Spleen (tissue), 7 donors: ENCODE measurements around the gene HSPA12A.

Experiments used
- CTCF ChIP-seq, 11 experiments: fragments of 200-600 bp in 7 of 11; fragments of 450-650 bp in 4 of 11; sonication (generic) in 4 of 11; IDR thresholded peaks in 8 of 11; conservative IDR thresholded peaks in 3 of 11; 1 replicate in 7 of 11; 2 replicates in 4 of 11; pipeline versions ENCODE4 v1.4.0 to v1.8.0; 2016 to 2021; ENCODE audit warnings: antibody characterized with exemption in 11 of 11, inconsistent platforms in 4 of 11, mild to moderate bottlenecking in 1 of 11
- POLR2A ChIP-seq, 3 donors: fragments of 450-650 bp; IDR thresholded peaks; one replicate each; pipeline ENCODE4 v1.5.1; 2017; ENCODE audit warnings: antibody characterized with exemption in 3 of 3, mild to moderate bottlenecking in 1 of 3
- POLR2AphosphoS5 ChIP-seq, 3 donors: sonication (generic); formaldehyde crosslinking; IDR thresholded peaks; one replicate each; pipeline ENCODE4 v1.5.1; 2017; ENCODE audit warnings: antibody characterized with exemption in 3 of 3
- donor health status: DM: no; HTN: no; CAD: no; lungs with moderate emphysema.
- donor health status: DM: no; HTN: no; CAD: no.
- donor health status: DM: no; HTN: no; CAD: no.

- TF ChIP-seq CTCF (IDR thresholded peaks at IDR 0.05 in 8 of 11, conservative IDR thresholded peaks at IDR 0.05 in 3 of 11) = no peak
- no peak for TF ChIP-seq POLR2A (IDR thresholded peaks at IDR 0.05)
- TF ChIP-seq POLR2AphosphoS5 (IDR thresholded peaks at IDR 0.05) = no peak
These were observed 29.8 kb downstream of the HSPA12A start for GRCh38 chr10:116712519-116712918.
